Activated T-cell treated with anti-CD3 and anti-CD28 coated beads, Interleukin-2, amount 50 U/mL, for 4 hours (primary cell): Measurements from ENCODE around the gene IGFBP6. TPM values are rescaled to one million over a fixed set of nuclear protein-coding genes. Genes with fewer than 3 reads are reported as not detected.
A peak's percentile ranks its signal among the peaks of the same experiment; 100 is the strongest.
"Not testable (repeated sequence)": the region's sequence is repeated elsewhere in the genome, so short reads cannot be mapped to it uniquely, and the experiment has no call there.

Source experiments
- ATAC-seq, 2 donors: fragments of 200-7000 bp; cut with Tn5 transposase; one replicate each; pipeline ENCODE4 v1.10.0; 2021
- DNase-seq: peaks from one replicate; pipeline ENCODE4 v3.0.0-alpha.2; 2020
- H3K27me3 Mint-ChIP-seq: one replicate; pipeline ENCODE4 v1.8.0; 2021; ENCODE audit warnings: low read depth, mixed read lengths
- H3K36me3 Mint-ChIP-seq: one replicate; pipeline ENCODE4 v1.8.0; 2022; ENCODE audit warnings: mixed read lengths; ENCODE audit not compliant: insufficient read depth
- H3K4me1 Mint-ChIP-seq: one replicate; pipeline ENCODE4 v1.8.0; 2021; ENCODE audit warnings: low read depth, mixed read lengths
- H3K4me3 Mint-ChIP-seq: one replicate; pipeline ENCODE4 v1.8.0; 2021; ENCODE audit warnings: mild to moderate bottlenecking, moderate library complexity, mixed read lengths
- H3K9me3 Mint-ChIP-seq: one replicate; pipeline ENCODE4 v1.8.0; 2021; ENCODE audit warnings: mixed read lengths
- total RNA-seq, 3 donors: library from RNA; stranded (reverse); gene quantifications; one replicate each; pipeline ENCODE4 v1.2.1, GENCODE V29; 2021

The IGFBP6 gene
- total RNA-seq, 3 donors from 2014 or later = 0.29 to 0.43 (median 0.38) TPM

- DNase-seq (no peak), ATAC-seq (no peak)
- Mint-ChIP-seq H3K27me3 (peaks cover 2% of the 10 kb centered on the region), H3K9me3 (no peaks in the 10 kb centered on the region), H3K4me3 (no peak overlapping the region), H3K4me1 (peaks cover 23% of the 10 kb centered on the region), H3K36me3 (no peaks in the 10 kb centered on the region)
These were observed 3.1 kb upstream of the IGFBP6 start for GRCh38 chr12:53094394-53094787.

GRCh38 chr12:53094796-53095595 is 2.5 kb upstream of the IGFBP6 start:
- peaks cover 23% of the 10 kb centered on the region for H3K4me1 Mint-ChIP-seq
- not testable (repeated sequence) for H3K36me3 Mint-ChIP-seq, ATAC-seq, H3K4me3 Mint-ChIP-seq, H3K9me3 Mint-ChIP-seq, H3K27me3 Mint-ChIP-seq, DNase-seq

GRCh38 chr12:53095596-53095895 is 1.9 kb upstream of the IGFBP6 start:
- peaks cover 25% of the 10 kb centered on the region for H3K4me1 Mint-ChIP-seq
- H3K4me3 Mint-ChIP-seq, DNase-seq, H3K27me3 Mint-ChIP-seq, H3K36me3 Mint-ChIP-seq, H3K9me3 Mint-ChIP-seq, ATAC-seq: not testable (repeated sequence)

- no peaks in the 10 kb centered on the region for H3K9me3 Mint-ChIP-seq
- H3K27me3 Mint-ChIP-seq = peaks cover 2% of the 10 kb centered on the region
- DNase-seq (no peak), ATAC-seq (no peak)
- peaks cover 25% of the 10 kb centered on the region for H3K4me1 Mint-ChIP-seq
- no peaks in the 10 kb centered on the region for H3K36me3 Mint-ChIP-seq
- peak overlapping the region; percentile 17 for H3K4me3 Mint-ChIP-seq
These were observed 1.3 kb upstream of the IGFBP6 start for GRCh38 chr12:53096089-53096741.

DNA sequence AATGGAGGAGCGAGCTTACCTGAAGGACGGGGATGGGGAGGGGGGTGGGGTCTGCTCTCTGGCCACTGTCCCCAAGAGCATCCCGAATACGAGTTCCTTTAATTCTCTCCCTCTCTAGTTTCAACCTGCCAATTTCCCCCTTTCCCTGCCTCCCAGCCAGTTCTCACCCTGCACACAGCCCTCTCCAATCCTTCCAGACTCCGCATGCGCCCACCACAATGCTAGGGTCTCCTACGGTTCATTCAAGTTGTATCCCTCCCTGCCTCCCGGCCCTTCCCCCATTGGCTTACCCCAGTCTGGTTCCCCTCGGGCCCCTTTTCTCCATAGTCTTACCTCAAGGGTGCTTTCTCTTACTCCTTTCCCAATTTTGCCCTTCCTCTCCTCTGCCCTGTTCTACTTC is 708 bp upstream of the IGFBP6 start:
- peaks cover 2% of the 10 kb centered on the region for H3K27me3 Mint-ChIP-seq

GRCh38 chr12:53097207-53097563 is 282 bp upstream of the IGFBP6 start:
- DNase-seq (no peak), ATAC-seq (no peak)
- Mint-ChIP-seq H3K4me1 (peaks cover 31% of the 10 kb centered on the region), H3K9me3 (no peaks in the 10 kb centered on the region), H3K4me3 (peak overlapping the region; percentile 77), H3K36me3 (no peaks in the 10 kb centered on the region), H3K27me3 (peaks cover 2% of the 10 kb centered on the region)

More for the DNA sequence above, 708 bp upstream of the IGFBP6 start:
- DNase-seq = no peak
- Mint-ChIP-seq H3K4me3 (peak overlapping the region; percentile 77), H3K4me1 (peaks cover 27% of the 10 kb centered on the region), H3K36me3 (no peaks in the 10 kb centered on the region), H3K9me3 (no peaks in the 10 kb centered on the region)
- ATAC-seq = no peak

DNA sequence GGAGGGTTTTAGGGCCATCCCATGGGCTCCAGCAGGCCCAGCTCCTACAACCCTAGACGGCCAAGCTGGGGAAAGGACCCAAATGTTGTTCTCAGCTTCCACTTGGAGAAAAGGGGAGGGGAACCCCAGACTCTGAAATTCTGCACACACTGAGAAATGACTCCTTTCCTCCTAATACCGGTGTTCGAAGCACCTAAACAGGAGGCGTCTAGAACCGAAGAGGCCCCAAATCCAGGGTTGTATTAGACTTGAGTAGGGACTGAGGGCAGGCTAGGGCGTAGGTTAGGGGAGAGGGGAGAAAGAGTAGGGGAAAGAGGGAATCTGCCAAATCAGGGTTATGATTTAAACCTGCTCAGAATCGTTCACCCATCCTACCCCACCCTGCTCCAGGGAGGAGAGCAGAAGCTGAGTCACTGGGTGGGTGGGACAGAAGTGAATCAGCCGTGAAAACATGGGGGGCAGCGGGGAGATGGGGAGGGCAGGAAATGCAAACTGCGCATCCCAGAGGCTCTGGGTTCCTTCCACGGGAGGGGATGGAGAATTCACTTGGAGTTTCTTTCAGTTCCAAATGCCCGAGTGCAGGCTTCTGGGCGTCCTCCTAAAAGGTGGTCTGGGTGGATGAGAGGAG is 1.0 kb downstream of the IGFBP6 start:
- Mint-ChIP-seq H3K4me1 (peaks cover 43% of the 10 kb centered on the region), H3K4me3 (peak overlapping the region; percentile 76)

GRCh38 chr12:53099071-53099882 is 1.8 kb downstream of the IGFBP6 start:
- Mint-ChIP-seq H3K4me3 (peak overlapping the region; percentile 40), H3K27me3 (peaks cover 2% of the 10 kb centered on the region), H3K36me3 (no peaks in the 10 kb centered on the region), H3K4me1 (peaks cover 50% of the 10 kb centered on the region), H3K9me3 (no peaks in the 10 kb centered on the region)
- DNase-seq = peak; percentile 89
- ATAC-seq = peak; percentile 50 to 54

More for the DNA sequence above, 1.0 kb downstream of the IGFBP6 start:
- Mint-ChIP-seq H3K9me3 (no peaks in the 10 kb centered on the region), H3K36me3 (no peaks in the 10 kb centered on the region), H3K27me3 (peaks cover 2% of the 10 kb centered on the region)
- DNase-seq (peak; percentile 30), ATAC-seq (peak; percentile 28 to 46)

DNA sequence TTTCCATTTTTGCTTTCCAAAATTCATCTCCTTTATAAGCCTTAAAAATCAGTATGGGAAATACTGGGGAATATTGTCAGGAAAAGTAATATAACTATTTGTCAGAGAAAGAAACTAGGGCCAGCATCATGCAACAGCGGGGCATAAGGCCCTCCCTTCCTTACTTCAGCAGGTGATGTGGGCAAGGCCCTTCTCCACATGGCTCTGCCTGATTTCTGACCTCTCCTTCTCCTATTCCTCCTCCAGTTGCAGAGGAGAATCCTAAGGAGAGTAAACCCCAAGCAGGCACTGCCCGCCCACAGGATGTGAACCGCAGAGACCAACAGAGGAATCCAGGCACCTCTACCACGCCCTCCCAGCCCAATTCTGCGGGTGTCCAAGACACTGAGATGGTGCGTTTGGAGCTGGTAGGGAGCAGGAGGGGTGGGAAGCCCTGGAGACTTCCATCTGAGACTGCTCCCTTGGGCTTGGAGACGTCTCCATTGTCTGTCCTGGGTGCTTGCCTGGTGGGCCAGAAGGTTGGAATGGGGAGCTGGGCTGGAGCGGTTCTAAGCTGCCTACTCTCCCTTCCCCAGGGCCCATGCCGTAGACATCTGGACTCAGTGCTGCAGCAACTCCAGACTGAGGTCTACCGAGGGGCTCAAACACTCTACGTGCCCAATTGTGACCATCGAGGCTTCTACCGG is 3.1 kb downstream of the IGFBP6 start:
- no peak for DNase-seq
- Mint-ChIP-seq H3K4me3 (no peak overlapping the region), H3K36me3 (no peaks in the 10 kb centered on the region), H3K9me3 (no peaks in the 10 kb centered on the region), H3K27me3 (peaks cover 2% of the 10 kb centered on the region), H3K4me1 (peaks cover 51% of the 10 kb centered on the region)
- no peak for ATAC-seq

GRCh38 chr12:53101266-53101665 is 3.8 kb downstream of the IGFBP6 start:
- H3K27me3 Mint-ChIP-seq = peaks cover 2% of the 10 kb centered on the region
- peaks cover 51% of the 10 kb centered on the region for H3K4me1 Mint-ChIP-seq
- no peak for DNase-seq
- no peaks in the 10 kb centered on the region for H3K9me3 Mint-ChIP-seq
- ATAC-seq = no peak
- no peak overlapping the region for H3K4me3 Mint-ChIP-seq
- no peaks in the 10 kb centered on the region for H3K36me3 Mint-ChIP-seq

- ATAC-seq (no peak), DNase-seq (no peak)
- Mint-ChIP-seq H3K27me3 (no peaks in the 10 kb centered on the region), H3K9me3 (no peaks in the 10 kb centered on the region), H3K36me3 (no peaks in the 10 kb centered on the region), H3K4me1 (peaks cover 46% of the 10 kb centered on the region), H3K4me3 (no peak overlapping the region)
These were observed 4.7 kb downstream of the IGFBP6 start for GRCh38 chr12:53101931-53102781.

DNA sequence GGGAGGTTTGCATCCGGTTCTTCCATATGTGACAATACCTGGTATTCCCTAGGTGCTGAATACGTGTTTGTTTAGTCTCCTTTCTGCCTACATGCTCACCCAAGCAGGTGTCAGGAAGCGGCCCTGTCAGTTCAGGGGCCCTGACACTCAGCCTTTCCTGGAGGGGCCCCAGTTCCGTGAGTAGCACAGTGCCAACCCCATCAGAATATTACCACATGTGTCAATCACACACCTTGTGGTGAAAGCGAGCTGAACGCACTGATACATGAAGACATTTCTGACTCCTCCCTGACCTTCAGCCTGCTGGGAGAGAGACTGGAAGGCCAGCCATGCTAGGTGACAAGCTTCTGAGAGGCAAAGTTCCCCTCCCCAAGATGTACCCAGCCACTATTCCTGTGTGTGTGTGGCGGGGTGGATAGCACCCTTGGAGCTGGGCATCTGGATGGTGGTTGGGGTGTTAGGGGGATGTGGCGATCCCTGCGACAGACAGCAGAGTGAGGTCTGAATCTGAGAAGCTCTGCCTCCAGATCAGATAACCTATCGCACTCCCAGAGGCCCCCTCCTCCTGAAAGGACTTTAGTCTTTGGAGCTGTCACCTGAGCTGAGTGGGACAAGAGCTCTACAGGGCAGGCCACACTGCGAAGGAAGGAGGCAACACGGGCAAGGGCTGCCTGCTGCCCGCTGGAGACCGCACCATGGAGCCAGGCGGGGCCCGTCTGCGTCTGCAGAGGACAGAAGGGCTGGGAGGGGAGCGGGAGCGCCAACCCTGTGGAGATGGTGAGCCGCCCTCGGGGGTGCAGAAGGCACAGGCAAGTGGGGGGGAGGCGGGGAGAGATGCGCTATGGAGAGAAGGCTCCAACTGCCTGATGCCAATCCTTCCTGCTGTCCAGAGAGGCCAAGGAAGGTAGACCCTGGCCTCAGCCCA is 5.7 kb downstream of the IGFBP6 start, which contains the start of gene SOAT2:
TSS of gene SOAT2 (plus strand) at position 604 of the 925 bp plus-strand sequence. CDS start at position 696, 92 bp downstream.
- ATAC-seq = peak; percentile 79 to 83
- no peaks in the 10 kb centered on the region for H3K36me3 Mint-ChIP-seq
- peaks cover 43% of the 10 kb centered on the region for H3K4me1 Mint-ChIP-seq

More for the DNA sequence above, 5.7 kb downstream of the IGFBP6 start, which contains the start of gene SOAT2:
- H3K4me3 Mint-ChIP-seq = no peak within 1 kb of the TSS
- no peaks in the 10 kb centered on the region for H3K27me3 Mint-ChIP-seq
- no peaks in the 10 kb centered on the region for H3K9me3 Mint-ChIP-seq
- DNase-seq = peak; percentile 30
